C1 segment of cervical spinal cord (tissue), 14 donors: ENCODE data around the gene RAD51B.
A peak's percentile ranks its signal among the peaks of the same experiment; 100 is the strongest.

Source experiments
- DNase-seq, 14 donors: peaks; one replicate each; lab custom pipeline; 2025; lab: John Stamatoyannopoulos, UW

The RAD51B gene

GRCh38 chr14:68522510-68523325 is 703.1 kb downstream of the RAD51B start:
- DNase-seq, result no peak

DNA sequence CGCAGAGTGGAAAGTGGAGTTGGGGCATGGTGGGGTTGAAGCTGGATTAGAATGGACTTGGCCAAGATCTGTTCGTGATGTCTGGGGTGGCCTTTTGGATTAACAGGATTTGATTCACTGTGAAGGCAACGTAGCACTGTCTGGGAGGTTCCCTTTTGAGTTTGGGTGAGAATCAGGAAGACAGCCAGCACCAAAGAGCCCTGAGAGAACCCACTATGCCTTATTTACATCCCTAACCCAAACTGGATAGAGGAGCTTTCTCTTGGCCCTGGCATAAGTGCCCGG is 703.7 kb downstream of the RAD51B start:
- no peak for DNase-seq

- no peak for DNase-seq
These were observed 704.6 kb downstream of the RAD51B start for GRCh38 chr14:68523989-68524725.

- DNase-seq, result no peak
These were observed 705.9 kb downstream of the RAD51B start for GRCh38 chr14:68525516-68525915.

- DNase-seq, result no peak
These were observed 707.0 kb downstream of the RAD51B start for GRCh38 chr14:68526512-68527091.

GRCh38 chr14:68527329-68527851 is 707.8 kb downstream of the RAD51B start:
- no peak for DNase-seq

DNA sequence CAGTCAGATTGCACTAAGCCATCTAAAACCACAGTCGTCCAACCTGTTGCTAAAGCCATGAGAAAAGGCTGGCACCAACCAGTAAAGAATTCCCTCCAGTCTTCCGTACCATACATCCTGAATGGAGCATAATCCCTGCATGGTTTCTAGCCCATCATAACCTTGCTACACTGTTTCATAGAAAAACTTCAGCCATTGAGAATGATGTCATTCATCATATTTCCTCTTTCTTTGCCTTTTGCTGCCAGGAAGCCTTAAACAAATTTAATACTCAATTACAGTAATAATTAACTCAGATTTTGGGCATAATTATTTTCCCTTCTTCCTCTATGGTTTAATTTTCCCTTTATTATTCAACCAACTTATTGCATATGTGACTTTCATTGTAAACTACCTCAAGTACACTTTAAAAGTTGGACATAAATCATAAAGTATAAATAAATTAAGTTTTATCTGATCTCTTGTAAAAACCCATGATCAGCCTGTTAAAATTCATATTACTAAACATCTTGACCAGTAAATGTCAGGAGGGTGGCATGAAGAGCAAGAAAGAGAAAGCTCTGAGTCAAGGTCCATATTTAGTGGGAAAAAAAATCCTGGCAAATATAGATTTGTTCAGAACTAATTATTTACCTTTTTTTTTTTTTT is 708.6 kb downstream of the RAD51B start:
- DNase-seq, result no peak

DNA sequence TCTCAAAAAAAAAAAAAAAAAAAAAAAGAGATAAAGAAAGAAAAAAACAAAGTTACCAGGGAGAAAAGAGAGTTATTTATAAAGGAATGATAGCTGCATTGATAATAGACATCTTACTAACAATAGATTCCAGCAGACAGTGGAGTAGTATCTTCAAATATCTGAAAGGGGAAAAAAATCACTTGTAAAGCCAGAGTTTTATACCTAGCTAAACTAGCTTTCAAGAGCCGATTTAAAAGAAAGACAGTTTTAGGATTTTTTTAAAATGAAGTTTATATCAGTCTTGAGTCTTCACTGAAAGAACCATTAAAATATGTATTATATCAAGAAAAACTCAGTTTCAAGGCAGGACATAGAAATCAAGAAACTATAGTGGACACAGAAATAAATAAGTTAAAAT is 710.9 kb downstream of the RAD51B start:
- DNase-seq, result no peak

DNA sequence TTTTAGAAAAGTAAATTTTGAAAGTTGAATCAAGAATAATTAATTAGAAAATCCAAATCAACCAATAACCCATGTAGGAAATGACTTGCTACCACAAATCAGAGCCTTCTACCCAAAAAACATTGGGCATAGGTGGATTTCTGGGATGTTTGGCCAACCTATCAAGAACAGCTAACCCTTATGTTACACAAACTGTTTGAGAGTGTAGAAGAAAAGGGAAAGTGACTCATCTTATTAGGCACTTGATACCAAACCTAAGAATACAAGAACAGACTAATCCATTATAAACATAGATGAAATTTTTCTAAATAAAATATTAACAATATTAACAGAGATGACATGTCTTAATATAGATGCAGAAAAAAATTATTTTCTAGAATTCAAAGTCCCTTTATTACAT is 712.9 kb downstream of the RAD51B start:
- no peak for DNase-seq

DNA sequence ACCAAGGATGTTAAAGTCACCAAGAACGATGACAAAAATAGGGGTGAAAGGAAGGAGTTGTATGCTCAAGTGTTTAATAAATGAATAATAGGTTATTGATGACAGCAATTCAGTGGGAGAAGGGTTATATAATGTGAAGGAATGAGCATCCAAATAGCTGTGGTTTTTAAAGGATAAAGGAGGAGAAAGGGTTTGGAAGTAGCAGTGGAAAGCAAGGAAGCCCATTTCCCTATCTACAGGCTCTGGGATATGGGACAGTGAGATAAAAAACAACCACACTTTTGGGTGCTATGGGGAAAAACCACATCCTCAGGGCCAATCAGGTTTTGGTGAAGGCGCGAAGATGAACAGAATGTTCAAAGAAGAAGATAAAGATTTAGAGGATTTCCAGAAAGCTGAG is 714.7 kb downstream of the RAD51B start:
- no peak for DNase-seq

DNA sequence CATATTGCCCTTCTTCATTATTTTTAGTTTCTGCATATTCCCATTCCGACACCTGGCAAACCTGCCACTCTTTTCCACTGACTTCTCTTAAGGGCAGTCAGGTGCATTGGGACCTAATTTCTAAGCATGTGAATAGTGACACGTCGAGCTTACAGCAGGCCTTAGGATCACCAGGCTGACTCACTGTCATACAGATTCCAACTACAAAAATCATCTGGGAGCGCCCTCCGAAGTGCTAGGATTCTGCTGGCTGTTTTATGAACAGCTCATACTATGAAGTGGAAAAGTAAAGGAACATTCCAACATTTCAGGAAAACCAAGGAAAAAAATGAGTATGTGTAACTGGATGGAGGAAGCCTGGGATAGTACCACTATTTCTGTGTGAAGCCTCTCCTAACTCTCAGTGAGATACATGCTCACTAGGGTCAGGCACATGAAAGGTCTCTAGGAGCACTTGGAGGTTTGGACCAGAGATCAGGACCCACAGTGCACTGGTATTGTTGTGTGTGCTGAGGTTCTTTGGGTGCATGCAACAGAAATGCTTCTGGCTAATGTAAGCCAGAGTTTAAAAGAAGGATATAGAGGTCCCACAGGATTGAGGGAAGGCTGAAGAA is 715.9 kb downstream of the RAD51B start:
- DNase-seq, result no peak

GRCh38 chr14:68536018-68536410 is 716.4 kb downstream of the RAD51B start:
- DNase-seq, result no peak

- DNase-seq, result no peak
These were observed 719.1 kb downstream of the RAD51B start for GRCh38 chr14:68538639-68539038.

DNA sequence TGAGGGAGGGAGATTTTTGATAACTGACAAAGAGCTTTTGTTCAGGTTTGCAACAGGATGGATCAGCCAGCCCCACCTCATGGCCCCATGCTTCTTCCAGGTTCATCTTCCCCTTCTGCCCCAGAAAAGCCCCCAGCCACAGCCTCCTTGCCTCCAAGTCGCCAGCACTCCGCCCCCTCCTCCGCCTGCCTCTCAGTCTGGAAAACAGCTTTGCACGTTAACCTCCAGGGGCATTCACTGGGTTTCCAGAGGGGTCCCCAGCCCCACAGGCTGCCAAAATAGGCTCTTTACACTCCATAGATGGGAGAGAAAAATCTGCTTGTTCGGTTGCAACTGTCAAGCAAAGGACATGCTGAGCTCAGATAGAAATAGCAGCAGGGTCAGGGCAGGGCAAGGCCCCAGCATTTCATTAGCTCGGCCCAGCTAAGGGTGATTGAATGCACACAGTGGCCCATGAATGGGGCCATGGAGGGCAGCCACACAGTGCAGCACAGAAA is 719.7 kb downstream of the RAD51B start:
- DNase-seq, result peak in 6 of 14 donors; percentile 7 to 39 (median 24)

DNA sequence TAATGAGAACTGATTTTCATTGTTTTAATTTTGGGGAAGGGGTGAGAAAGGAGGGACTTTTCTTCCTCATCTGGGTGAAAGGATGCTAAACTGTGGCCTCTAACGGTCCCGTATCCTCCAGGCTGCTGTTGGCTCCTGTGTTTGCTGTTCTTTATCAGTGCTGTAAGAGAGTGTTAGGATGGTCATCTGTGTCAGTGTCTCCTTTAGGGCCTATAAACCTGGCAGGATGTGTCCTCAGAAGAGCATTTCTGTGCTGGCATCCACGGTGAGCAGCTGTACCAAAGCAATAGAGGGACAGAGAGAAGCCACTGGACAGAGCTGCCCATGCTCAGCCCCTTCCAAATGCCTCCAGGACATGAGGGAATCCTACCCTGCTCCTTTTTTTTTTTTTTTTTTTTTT is 720.2 kb downstream of the RAD51B start:
- DNase-seq, result no peak

- DNase-seq, result no peak
These were observed 721.8 kb downstream of the RAD51B start for GRCh38 chr14:68541178-68541896.

- no peak for DNase-seq
These were observed 722.8 kb downstream of the RAD51B start for GRCh38 chr14:68542346-68542745.

DNA sequence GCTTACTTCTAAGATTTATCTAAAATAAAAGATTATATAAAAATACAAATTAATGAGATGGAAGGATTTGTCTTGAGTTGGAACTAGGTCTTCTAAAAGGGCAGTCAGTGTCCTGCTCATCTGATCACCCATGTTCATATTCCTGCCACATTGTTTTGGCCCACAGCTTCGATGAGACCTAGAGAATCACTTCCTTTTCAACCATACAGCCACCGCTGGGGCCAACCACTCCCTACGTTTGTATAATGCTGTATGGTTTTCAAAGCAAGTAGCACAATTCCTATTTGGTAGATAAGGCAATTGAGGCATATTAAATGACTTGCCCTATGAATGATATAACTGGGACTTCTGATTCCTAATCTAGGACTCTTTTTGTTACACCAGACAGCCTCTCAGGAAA is 723.9 kb downstream of the RAD51B start:
- no peak for DNase-seq

DNA sequence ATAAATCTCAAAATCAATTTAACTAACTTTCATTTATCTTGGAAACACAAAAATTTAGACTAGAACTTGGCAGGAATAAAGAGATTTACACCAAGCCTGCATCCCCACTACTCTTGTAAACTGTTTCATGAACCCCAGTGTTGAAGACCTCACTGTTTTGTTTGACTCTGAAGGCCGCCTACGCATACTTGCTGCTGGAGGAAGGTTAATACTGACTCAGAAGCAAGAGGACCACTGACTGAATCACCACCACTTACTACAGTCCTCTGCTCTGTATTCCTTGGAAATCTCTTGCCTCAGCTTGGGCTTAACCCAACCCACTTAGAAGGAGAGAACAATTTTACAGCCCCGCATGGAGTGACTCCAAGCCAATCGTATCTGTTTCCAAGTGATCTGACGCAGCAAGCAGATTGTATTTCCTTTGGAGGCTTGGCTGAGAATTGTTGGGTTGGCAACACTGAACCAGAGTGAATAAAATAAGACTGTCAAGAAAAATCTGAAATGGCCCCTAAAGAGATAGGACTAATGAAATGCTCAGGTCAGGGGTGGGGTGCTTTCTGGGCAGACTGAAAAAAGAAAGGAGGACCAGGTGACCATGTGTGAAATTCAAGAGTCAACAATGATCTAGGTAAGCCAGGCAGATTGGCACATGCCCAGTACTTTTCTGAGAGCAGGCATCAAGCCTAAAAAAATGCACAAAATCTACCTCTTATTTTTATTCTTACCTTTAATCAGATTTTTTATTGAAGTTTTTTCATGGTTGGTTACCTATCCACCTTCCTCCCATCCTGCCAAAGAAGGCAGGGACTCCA is 724.7 kb downstream of the RAD51B start:
- peak in 1 of 14 donors; percentile 21 for DNase-seq

DNA sequence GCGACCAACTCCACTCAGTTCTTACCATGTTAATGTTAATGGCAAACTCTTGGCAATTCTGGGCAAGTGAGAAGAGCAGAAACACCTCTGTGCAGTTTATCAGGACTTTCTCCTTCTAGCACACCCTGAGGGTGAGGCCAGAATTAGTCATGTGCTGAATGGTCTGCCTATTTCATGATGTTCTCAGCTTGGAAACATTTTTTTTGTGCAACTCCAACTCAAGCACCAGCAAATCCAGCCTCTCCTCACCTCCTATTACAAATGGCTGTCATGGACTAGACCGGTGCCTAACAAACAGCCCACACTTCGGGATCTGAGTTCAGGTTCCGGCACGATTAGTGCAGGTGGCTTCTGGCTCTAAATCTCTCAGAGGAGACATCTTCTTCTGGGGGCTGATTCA is 727.3 kb downstream of the RAD51B start:
- no peak for DNase-seq
